ENCODE results near the gene PIK3R5.

PIK3R5 gene

DNA sequence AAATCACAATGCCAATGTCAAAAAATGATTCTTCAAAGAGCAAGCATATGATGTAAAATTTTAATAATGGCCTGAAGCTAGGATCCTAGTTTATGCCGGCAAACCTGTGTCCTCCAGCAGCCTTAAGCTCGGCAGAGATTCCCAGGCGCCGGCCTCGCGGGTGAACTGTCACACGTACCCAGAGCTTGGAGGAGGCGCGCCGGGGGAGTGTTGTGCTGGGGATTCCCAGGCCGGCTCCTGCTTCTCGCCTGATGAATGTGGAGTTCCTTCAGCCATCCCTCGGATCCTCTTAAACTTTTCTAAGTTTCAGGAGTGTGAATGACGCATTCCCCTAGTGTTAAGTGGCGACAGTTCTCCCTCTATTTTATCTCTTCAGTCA lies 36.7 kb upstream of the PIK3R5 start:
- no peak overlapping the region for H3K18ac ChIP-seq (ENCODE audit: low read length)
- no peak overlapping the region for H4K8ac ChIP-seq (ENCODE audit: low read depth, low read length)
- WGBS (ENCODE audit: extremely low coverage, insufficient coverage, low lambda C conversion rate): no CpG with 5 or more reads among the region's 15 CpGs
- H3K4me3 ChIP-seq (ENCODE audit: low read length): no peak overlapping the region
- no peak overlapping the region for H2BK120ac ChIP-seq (ENCODE audit: low read depth, low read length)
- peaks cover 2% of the 10 kb centered on the region for H3K4me1 ChIP-seq (ENCODE audit: control insufficient read depth, low read depth, low read length)
- H3K4ac ChIP-seq (ENCODE audit: low read depth, low read length): no peak overlapping the region
- H2AK5ac ChIP-seq (ENCODE audit: low read length): no peak overlapping the region
- no peak overlapping the region for H2BK15ac ChIP-seq (replicated peaks; ENCODE audit: low read depth)
- no peak overlapping the region for H3K56ac ChIP-seq (ENCODE audit: low read length)
- no peak overlapping the region for H4K5ac ChIP-seq (ENCODE audit: low read length)
- no peaks in the 10 kb centered on the region for H3K79me2 ChIP-seq (ENCODE audit: control insufficient read depth, insufficient read depth, low read length)
- H3K27me3 ChIP-seq (ENCODE audit: insufficient read depth, low read length, poor library complexity): peaks cover 39% of the 10 kb centered on the region
- no peaks in the 10 kb centered on the region for H3K36me3 ChIP-seq (ENCODE audit: control insufficient read depth, insufficient read depth, low read length)
- no peak overlapping the region for H2BK5ac ChIP-seq (ENCODE audit: low read length)
- no peak overlapping the region for H3K27ac ChIP-seq (ENCODE audit: low read depth, low read length)
- H3K23ac ChIP-seq (ENCODE audit: low read length): no peak overlapping the region
- no peak overlapping the region for H3K4me2 ChIP-seq (ENCODE audit: low read length)
- DNase-seq: peak; percentile 57
- no peaks in the 10 kb centered on the region for H3K79me1 ChIP-seq (ENCODE audit: low read length)
- no peak overlapping the region for H3K9ac ChIP-seq (ENCODE audit: low read length)

- no CpG with 5 or more reads among the region's 3 CpGs for WGBS (ENCODE audit: extremely low coverage, insufficient coverage, low lambda C conversion rate)
- no peak overlapping the region for H3K27ac ChIP-seq (ENCODE audit: low read depth, low read length)
These were observed 36.1 kb upstream of the PIK3R5 start for GRCh38 chr17:9001559-9001958.

DNA sequence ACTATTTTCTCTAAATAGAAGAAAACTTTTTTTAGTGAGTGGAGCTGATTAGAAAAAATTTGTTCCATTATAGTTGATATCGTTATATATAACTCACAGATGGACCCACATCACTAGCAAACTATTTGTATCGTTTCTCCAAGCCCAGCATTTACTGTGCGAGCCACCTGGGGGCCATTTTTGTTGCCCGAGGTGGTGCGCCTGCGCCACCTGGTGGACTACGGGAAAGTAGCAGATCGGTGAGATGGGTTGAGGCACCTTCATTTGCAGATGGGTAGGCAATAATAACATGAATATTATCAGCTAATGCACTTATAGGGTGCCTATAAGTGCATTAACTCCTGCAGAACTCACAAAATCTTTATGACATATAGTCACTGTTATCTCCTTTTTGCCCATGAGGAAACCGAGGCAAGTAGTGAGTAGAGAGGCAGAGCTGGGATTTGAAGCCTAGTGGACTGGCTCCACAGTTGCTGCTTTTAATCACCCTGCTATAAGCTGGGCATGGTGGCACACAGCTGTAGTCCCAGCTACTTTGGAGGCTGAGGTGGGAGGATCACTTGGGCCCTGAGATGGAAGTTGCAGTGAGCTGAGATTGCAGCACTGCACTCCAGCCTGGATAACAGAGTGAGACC lies 32.6 kb upstream of the PIK3R5 start:
- WGBS (ENCODE audit: extremely low coverage, insufficient coverage, low lambda C conversion rate): no CpG with 5 or more reads among the region's 9 CpGs
- Histone ChIP-seq H2BK15ac (replicated peaks; ENCODE audit: low read depth) (no peak overlapping the region), H3K23ac (ENCODE audit: low read length) (no peak overlapping the region), H3K4me3 (ENCODE audit: low read length) (no peak overlapping the region), H3K4me1 (ENCODE audit: control insufficient read depth, low read depth, low read length) (peaks cover 2% of the 10 kb centered on the region), H3K18ac (ENCODE audit: low read length) (no peak overlapping the region), H3K27me3 (ENCODE audit: insufficient read depth, low read length, poor library complexity) (peaks cover 8% of the 10 kb centered on the region), H3K79me2 (ENCODE audit: control insufficient read depth, insufficient read depth, low read length) (no peaks in the 10 kb centered on the region), H3K79me1 (ENCODE audit: low read length) (no peaks in the 10 kb centered on the region), H3K56ac (ENCODE audit: low read length) (no peak overlapping the region), H3K9ac (ENCODE audit: low read length) (no peak overlapping the region), H3K4me2 (ENCODE audit: low read length) (no peak overlapping the region), H2BK120ac (ENCODE audit: low read depth, low read length) (no peak overlapping the region), H4K5ac (ENCODE audit: low read length) (no peak overlapping the region), H3K4ac (ENCODE audit: low read depth, low read length) (no peak overlapping the region), H2AK5ac (ENCODE audit: low read length) (no peak overlapping the region), H4K8ac (ENCODE audit: low read depth, low read length) (no peak overlapping the region), H3K27ac (ENCODE audit: low read depth, low read length) (no peak overlapping the region), H2BK5ac (ENCODE audit: low read length) (no peak overlapping the region), H3K36me3 (ENCODE audit: control insufficient read depth, insufficient read depth, low read length) (no peaks in the 10 kb centered on the region)
- DNase-seq: peak; percentile 70

More at GRCh38 chr17:9001559-9001958, 36.1 kb upstream of the PIK3R5 start:
- Histone ChIP-seq H3K18ac (ENCODE audit: low read length) (no peak overlapping the region), H3K9ac (ENCODE audit: low read length) (no peak overlapping the region), H3K4me1 (ENCODE audit: control insufficient read depth, low read depth, low read length) (peaks cover 2% of the 10 kb centered on the region), H3K79me1 (ENCODE audit: low read length) (no peaks in the 10 kb centered on the region), H3K4ac (ENCODE audit: low read depth, low read length) (no peak overlapping the region), H3K23ac (ENCODE audit: low read length) (no peak overlapping the region), H2BK5ac (ENCODE audit: low read length) (no peak overlapping the region), H3K4me2 (ENCODE audit: low read length) (no peak overlapping the region), H3K56ac (ENCODE audit: low read length) (no peak overlapping the region), H3K79me2 (ENCODE audit: control insufficient read depth, insufficient read depth, low read length) (no peaks in the 10 kb centered on the region), H2BK15ac (replicated peaks; ENCODE audit: low read depth) (no peak overlapping the region), H3K27me3 (ENCODE audit: insufficient read depth, low read length, poor library complexity) (peaks cover 36% of the 10 kb centered on the region), H4K5ac (ENCODE audit: low read length) (no peak overlapping the region), H3K4me3 (ENCODE audit: low read length) (no peak overlapping the region), H3K36me3 (ENCODE audit: control insufficient read depth, insufficient read depth, low read length) (no peaks in the 10 kb centered on the region), H2AK5ac (ENCODE audit: low read length) (no peak overlapping the region), H2BK120ac (ENCODE audit: low read depth, low read length) (no peak overlapping the region), H4K8ac (ENCODE audit: low read depth, low read length) (no peak overlapping the region)
- no peak for DNase-seq

DNA sequence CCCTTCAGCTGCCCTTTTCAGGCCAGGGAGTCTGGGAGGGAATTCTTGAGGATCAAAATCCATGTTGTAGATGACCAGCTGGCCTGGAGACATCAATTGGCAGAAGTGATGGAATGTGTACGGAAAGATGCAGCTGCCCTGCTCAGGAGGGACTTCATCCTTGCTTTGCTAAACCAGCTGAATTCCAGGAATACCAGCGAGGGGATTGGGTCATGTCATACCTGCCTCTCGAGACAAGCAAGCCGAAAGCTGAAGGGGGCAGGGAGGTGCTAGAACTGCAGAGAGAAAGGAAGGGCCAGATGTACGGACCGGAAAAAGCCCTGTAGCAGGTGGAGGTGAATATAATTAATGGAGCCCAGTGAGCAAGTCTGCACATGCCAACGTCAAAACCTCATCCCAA lies 30.2 kb upstream of the PIK3R5 start:
- Histone ChIP-seq H3K18ac (ENCODE audit: low read length) (no peak overlapping the region), H2BK5ac (ENCODE audit: low read length) (no peak overlapping the region), H2AK5ac (ENCODE audit: low read length) (no peak overlapping the region), H3K4me1 (ENCODE audit: control insufficient read depth, low read depth, low read length) (no peaks in the 10 kb centered on the region), H3K79me1 (ENCODE audit: low read length) (no peaks in the 10 kb centered on the region), H4K8ac (ENCODE audit: low read depth, low read length) (no peak overlapping the region), H3K23ac (ENCODE audit: low read length) (no peak overlapping the region), H3K56ac (ENCODE audit: low read length) (no peak overlapping the region), H2BK120ac (ENCODE audit: low read depth, low read length) (no peak overlapping the region), H3K27ac (ENCODE audit: low read depth, low read length) (no peak overlapping the region), H3K4me2 (ENCODE audit: low read length) (no peak overlapping the region), H3K4ac (ENCODE audit: low read depth, low read length) (no peak overlapping the region), H3K4me3 (ENCODE audit: low read length) (no peak overlapping the region), H3K36me3 (ENCODE audit: control insufficient read depth, insufficient read depth, low read length) (no peaks in the 10 kb centered on the region), H3K27me3 (ENCODE audit: insufficient read depth, low read length, poor library complexity) (no peaks in the 10 kb centered on the region), H3K9ac (ENCODE audit: low read length) (no peak overlapping the region), H4K5ac (ENCODE audit: low read length) (no peak overlapping the region), H3K79me2 (ENCODE audit: control insufficient read depth, insufficient read depth, low read length) (no peaks in the 10 kb centered on the region), H2BK15ac (replicated peaks; ENCODE audit: low read depth) (no peak overlapping the region)
- no CpG with 5 or more reads among the region's 7 CpGs for WGBS (ENCODE audit: extremely low coverage, insufficient coverage, low lambda C conversion rate)
- peak; percentile 84 for DNase-seq

DNA sequence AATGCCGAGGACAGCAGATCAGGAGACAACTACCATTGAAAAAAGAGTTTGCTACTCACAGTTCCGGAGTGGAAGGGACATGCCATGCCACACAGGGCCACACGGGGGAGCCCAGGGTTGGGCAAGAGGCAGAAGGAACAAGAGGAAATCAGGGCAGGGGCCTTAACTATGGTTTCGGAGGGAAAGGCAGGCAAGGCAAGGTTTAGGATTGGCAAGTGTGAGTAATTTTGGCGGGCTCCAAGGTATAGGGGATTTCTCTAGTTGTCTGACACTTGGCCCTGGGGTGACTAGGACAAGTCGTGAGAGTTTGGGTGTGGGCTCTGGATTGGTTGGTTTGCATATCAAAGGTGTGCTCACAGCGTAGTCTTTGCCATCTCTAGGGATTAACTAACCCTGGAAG lies 28.8 kb upstream of the PIK3R5 start:
- Histone ChIP-seq H3K4me2 (ENCODE audit: low read length) (no peak overlapping the region), H2AK5ac (ENCODE audit: low read length) (no peak overlapping the region), H3K36me3 (ENCODE audit: control insufficient read depth, insufficient read depth, low read length) (no peaks in the 10 kb centered on the region), H3K23ac (ENCODE audit: low read length) (no peak overlapping the region), H3K56ac (ENCODE audit: low read length) (no peak overlapping the region), H3K4me1 (ENCODE audit: control insufficient read depth, low read depth, low read length) (no peaks in the 10 kb centered on the region), H3K9ac (ENCODE audit: low read length) (no peak overlapping the region), H3K4me3 (ENCODE audit: low read length) (no peak overlapping the region), H3K18ac (ENCODE audit: low read length) (no peak overlapping the region), H4K5ac (ENCODE audit: low read length) (no peak overlapping the region), H4K8ac (ENCODE audit: low read depth, low read length) (no peak overlapping the region), H2BK15ac (replicated peaks; ENCODE audit: low read depth) (no peak overlapping the region), H3K4ac (ENCODE audit: low read depth, low read length) (no peak overlapping the region), H3K79me2 (ENCODE audit: control insufficient read depth, insufficient read depth, low read length) (no peaks in the 10 kb centered on the region), H2BK5ac (ENCODE audit: low read length) (no peak overlapping the region), H3K79me1 (ENCODE audit: low read length) (no peaks in the 10 kb centered on the region), H2BK120ac (ENCODE audit: low read depth, low read length) (no peak overlapping the region), H3K27ac (ENCODE audit: low read depth, low read length) (no peak overlapping the region), H3K27me3 (ENCODE audit: insufficient read depth, low read length, poor library complexity) (no peaks in the 10 kb centered on the region)
- WGBS (ENCODE audit: extremely low coverage, insufficient coverage, low lambda C conversion rate): no CpG with 5 or more reads among the region's 7 CpGs
- peak; percentile 83 for DNase-seq
